ENCODE results near the gene OPCML.

- TF ChIP-seq, protein P1, sequence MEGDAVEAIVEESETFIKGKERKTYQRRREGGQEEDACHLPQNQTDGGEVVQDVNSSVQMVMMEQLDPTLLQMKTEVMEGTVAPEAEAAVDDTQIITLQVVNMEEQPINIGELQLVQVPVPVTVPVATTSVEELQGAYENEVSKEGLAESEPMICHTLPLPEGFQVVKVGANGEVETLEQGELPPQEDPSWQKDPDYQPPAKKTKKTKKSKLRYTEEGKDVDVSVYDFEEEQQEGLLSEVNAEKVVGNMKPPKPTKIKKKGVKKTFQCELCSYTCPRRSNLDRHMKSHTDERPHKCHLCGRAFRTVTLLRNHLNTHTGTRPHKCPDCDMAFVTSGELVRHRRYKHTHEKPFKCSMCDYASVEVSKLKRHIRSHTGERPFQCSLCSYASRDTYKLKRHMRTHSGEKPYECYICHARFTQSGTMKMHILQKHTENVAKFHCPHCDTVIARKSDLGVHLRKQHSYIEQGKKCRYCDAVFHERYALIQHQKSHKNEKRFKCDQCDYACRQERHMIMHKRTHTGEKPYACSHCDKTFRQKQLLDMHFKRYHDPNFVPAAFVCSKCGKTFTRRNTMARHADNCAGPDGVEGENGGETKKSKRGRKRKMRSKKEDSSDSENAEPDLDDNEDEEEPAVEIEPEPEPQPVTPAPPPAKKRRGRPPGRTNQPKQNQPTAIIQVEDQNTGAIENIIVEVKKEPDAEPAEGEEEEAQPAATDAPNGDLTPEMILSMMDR (IDR thresholded peaks at IDR 0.05) = no peak
- no peak for TF ChIP-seq POLR2AphosphoS5 (IDR thresholded peaks at IDR 0.05)
- TF ChIP-seq POLR2A (IDR thresholded peaks at IDR 0.05) = no peak
- TF ChIP-seq EP300 (IDR thresholded peaks at IDR 0.05; ENCODE audit: low read depth) = no peak
These were observed 493.5 kb downstream of the OPCML start for GRCh38 chr11:133038850-133039249.

Data from transverse colon (tissue), 4 donors.